RWPE1 (cell line): ENCODE results near the gene JAKMIP2.
A peak's percentile ranks its signal among the peaks of the same experiment; 100 is the strongest.

Experiments
- CTCF ChIA-PET: fragments of 350-600 bp; sonication (Branson Sonifier 250); formaldehyde crosslinking; extraction: SDS; loops from one replicate; lab custom pipeline; 2021; lab: Yijun Ruan, JAX
- POLR2A ChIA-PET: fragments of 400-600 bp; formaldehyde crosslinking; extraction: SDS; loops from one replicate; lab custom pipeline; 2020; ENCODE audit warnings: antibody characterized with exemption; ENCODE audit not compliant: low non-redundant PET; lab: Yijun Ruan, JAX
- DNase-seq: peaks from one replicate; pipeline ENCODE4 v3.0.0; 2012; ENCODE audit warnings: low spot score
- H3K27ac ChIP-seq: fragments of 450-650 bp; 2 replicates; pipeline ENCODE4 v1.5.1; 2017
- TF ChIP-seq, protein P1 (sequence below): fragments of 450-650 bp; conservative IDR thresholded peaks from 2 replicates; pipeline ENCODE4 v1.5.1; 2017; ENCODE audit warnings: low read depth, mild to moderate bottlenecking

JAKMIP2 gene

DNA sequence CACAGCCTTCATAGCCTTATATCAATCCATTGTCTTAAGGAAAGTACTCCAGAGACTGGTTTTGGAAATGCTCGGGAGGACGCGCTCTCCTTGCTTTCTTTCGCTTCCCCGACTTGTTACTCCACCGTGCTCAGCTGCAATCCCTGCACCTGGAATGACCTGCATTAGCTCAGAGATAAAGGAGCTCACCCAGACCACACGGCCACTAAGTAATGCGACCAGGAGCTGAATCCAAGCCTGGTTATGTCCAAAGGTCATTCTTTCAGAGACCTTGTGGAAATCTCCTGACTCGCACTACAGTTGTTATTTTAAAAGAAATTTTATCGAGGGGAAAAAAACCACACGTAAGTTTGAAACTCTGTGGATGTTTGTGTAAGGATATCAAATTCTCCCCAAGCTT is 137.3 kb downstream of the JAKMIP2 start:
- TF ChIP-seq, protein P1, sequence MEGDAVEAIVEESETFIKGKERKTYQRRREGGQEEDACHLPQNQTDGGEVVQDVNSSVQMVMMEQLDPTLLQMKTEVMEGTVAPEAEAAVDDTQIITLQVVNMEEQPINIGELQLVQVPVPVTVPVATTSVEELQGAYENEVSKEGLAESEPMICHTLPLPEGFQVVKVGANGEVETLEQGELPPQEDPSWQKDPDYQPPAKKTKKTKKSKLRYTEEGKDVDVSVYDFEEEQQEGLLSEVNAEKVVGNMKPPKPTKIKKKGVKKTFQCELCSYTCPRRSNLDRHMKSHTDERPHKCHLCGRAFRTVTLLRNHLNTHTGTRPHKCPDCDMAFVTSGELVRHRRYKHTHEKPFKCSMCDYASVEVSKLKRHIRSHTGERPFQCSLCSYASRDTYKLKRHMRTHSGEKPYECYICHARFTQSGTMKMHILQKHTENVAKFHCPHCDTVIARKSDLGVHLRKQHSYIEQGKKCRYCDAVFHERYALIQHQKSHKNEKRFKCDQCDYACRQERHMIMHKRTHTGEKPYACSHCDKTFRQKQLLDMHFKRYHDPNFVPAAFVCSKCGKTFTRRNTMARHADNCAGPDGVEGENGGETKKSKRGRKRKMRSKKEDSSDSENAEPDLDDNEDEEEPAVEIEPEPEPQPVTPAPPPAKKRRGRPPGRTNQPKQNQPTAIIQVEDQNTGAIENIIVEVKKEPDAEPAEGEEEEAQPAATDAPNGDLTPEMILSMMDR, result no peak
- DNase-seq, result no peak
- no peak overlapping the region for H3K27ac ChIP-seq
- ChIA-PET CTCF (no interaction called here), POLR2A (no interaction called here)

- H3K27ac ChIP-seq, result no peak overlapping the region
- ChIA-PET POLR2A (no interaction called here), CTCF (no interaction called here)
- no peak for DNase-seq
- TF ChIP-seq, protein P1, result no peak
Observed at GRCh38 chr5:147644460-147644859, 138.1 kb downstream of the JAKMIP2 start.

DNA sequence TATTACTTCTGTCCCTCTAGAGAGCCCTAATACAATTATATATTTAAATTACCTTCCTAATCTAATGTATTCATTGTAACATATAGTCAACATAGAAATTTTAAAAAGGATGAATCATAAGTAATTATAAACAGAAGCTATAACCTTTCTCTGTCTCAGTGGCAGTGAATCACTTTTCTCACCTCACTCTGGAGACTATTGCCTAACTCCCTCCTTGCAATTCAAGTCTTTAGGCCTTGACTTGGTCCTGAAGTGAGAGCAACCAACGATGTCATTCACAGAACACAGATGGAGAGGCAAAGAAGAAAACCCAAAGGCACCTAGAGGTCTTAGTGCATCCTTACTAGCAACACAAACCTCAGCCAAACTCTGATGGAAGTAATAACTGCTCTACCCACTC is 139.4 kb downstream of the JAKMIP2 start:
- DNase-seq, result peak; percentile 30
- CTCF ChIA-PET, result interaction anchor here (0.6 to 1.6 kb wide), 2 partner anchors 180 to 801 kb away, joined by 3 to 5 read pairs; no protein-coding TSS in a partner anchor
- POLR2A ChIA-PET, result no interaction called here

GRCh38 chr5:147642666-147643065 is 139.9 kb downstream of the JAKMIP2 start:
- CTCF ChIA-PET, result interaction anchor here (0.7 to 1.6 kb wide), 2 partner anchors 180 to 194 kb away, joined by 5 to 7 read pairs; no protein-coding TSS in a partner anchor
- no peak overlapping the region for H3K27ac ChIP-seq
- TF ChIP-seq, protein P1, result no peak
- POLR2A ChIA-PET, result no interaction called here
- DNase-seq, result no peak

More for the DNA sequence above, 139.4 kb downstream of the JAKMIP2 start:
- TF ChIP-seq, protein P1, result no peak
- H3K27ac ChIP-seq, result no peak overlapping the region

- CTCF ChIA-PET, result interaction anchor here (1.2 to 1.6 kb wide), 3 partner anchors 10 to 183 kb away, joined by 3 to 4 read pairs (median 4); no protein-coding TSS in a partner anchor
Observed at GRCh38 chr5:147639321-147639720, 143.2 kb downstream of the JAKMIP2 start.

GRCh38 chr5:147636729-147636984 is 145.9 kb downstream of the JAKMIP2 start:
- ChIA-PET CTCF (interaction anchor here (0.7 to 1.4 kb wide), 3 partner anchors 8 to 448 kb away, joined by 3 to 8 read pairs (median 4); no protein-coding TSS in a partner anchor), POLR2A (no interaction called here)
- TF ChIP-seq, protein P1, result no peak
- H3K27ac ChIP-seq, result no peak overlapping the region
- no peak for DNase-seq

More at GRCh38 chr5:147639321-147639720, 143.2 kb downstream of the JAKMIP2 start:
- no peak overlapping the region for H3K27ac ChIP-seq
- POLR2A ChIA-PET, result no interaction called here
- DNase-seq, result no peak
- TF ChIP-seq, protein P1, result no peak
